Measurements from ENCODE around the gene MORN2.
"Not testable (repeated sequence)": the region's sequence is repeated elsewhere in the genome, so short reads cannot be mapped to it uniquely, and the experiment has no call there.

MORN2 gene

GRCh38 chr2:38875576-38876367, at the start of gene MORN2, which contains the start of gene DHX57:
TSS of gene MORN2 (plus strand) at chr2:38875976.
TSS of gene DHX57 (minus strand) at chr2:38875934. CDS start at chr2:38868405, 7,529 bp downstream.
- DNase-seq, result peak; percentile 32

GRCh38 chr2:38827539-38828145, 48.1 kb upstream of the MORN2 start:
- not testable (repeated sequence) for DNase-seq

- DNase-seq, result no peak
These were observed 47.3 kb upstream of the MORN2 start for GRCh38 chr2:38828460-38828859.

GRCh38 chr2:38829971-38830370, 45.8 kb upstream of the MORN2 start:
- DNase-seq, result no peak

- no peak for DNase-seq
These were observed 45.1 kb upstream of the MORN2 start for GRCh38 chr2:38830526-38831159.

- DNase-seq, result peak; percentile 15
These were observed 40.7 kb upstream of the MORN2 start for GRCh38 chr2:38835015-38835601.

- DNase-seq, result no peak
These were observed 39.8 kb upstream of the MORN2 start for GRCh38 chr2:38835990-38836389.

- no peak for DNase-seq
These were observed 39.0 kb upstream of the MORN2 start for GRCh38 chr2:38836791-38837190.

GRCh38 chr2:38850045-38850444, 25.7 kb upstream of the MORN2 start:
- DNase-seq, result no peak

GRCh38 chr2:38856165-38856564, 19.6 kb upstream of the MORN2 start:
- no peak for DNase-seq

GRCh38 chr2:38862476-38862875, 13.3 kb upstream of the MORN2 start:
- DNase-seq, result no peak

GRCh38 chr2:38863061-38863695, 12.6 kb upstream of the MORN2 start:
- no peak for DNase-seq

GRCh38 chr2:38866773-38867443, 8.9 kb upstream of the MORN2 start:
- DNase-seq, result no peak

GRCh38 chr2:38871432-38871831, 4.3 kb upstream of the MORN2 start:
- DNase-seq, result no peak

GRCh38 chr2:38873763-38874162, 2.0 kb upstream of the MORN2 start:
- DNase-seq, result no peak

- DNase-seq, result no peak
These were observed 575 bp upstream of the MORN2 start for GRCh38 chr2:38875227-38875575.

- DNase-seq, result no peak
These were observed 631 bp downstream of the MORN2 start for GRCh38 chr2:38876407-38876806.

GRCh38 chr2:38886063-38886462, 10.3 kb downstream of the MORN2 start:
- DNase-seq, result no peak

- DNase-seq, result no peak
These were observed 11.6 kb downstream of the MORN2 start for GRCh38 chr2:38887347-38887746.

- DNase-seq, result no peak
These were observed 12.3 kb downstream of the MORN2 start for GRCh38 chr2:38887902-38888554.

GRCh38 chr2:38889045-38889444, 13.3 kb downstream of the MORN2 start:
- no peak for DNase-seq

- DNase-seq, result no peak
These were observed 13.8 kb downstream of the MORN2 start, which contains the start of gene ARHGEF33 for GRCh38 chr2:38889575-38889974. TSS of gene ARHGEF33 (plus strand) at chr2:38889875. CDS start at chr2:38919448, 29,573 bp downstream.
